SK-N-DZ (cell line): Measurements from ENCODE around the gene HFE. TPM values are rescaled to one million over a fixed set of nuclear protein-coding genes. Genes with fewer than 3 reads are reported as not detected.
A peak's percentile ranks its signal among the peaks of the same experiment; 100 is the strongest.
"Not testable (repeated sequence)": the region's sequence is repeated elsewhere in the genome, so short reads cannot be mapped to it uniquely, and the experiment has no call there.

ENCODE experiments used
- DNase-seq: peaks from one replicate; pipeline ENCODE4 v3.0.0-alpha.2; 2015; ENCODE audit warnings: low spot score
- polyA plus RNA-seq, 2 experiments: library from polyadenylated mRNA; depleted of rRNA; stranded (reverse); fragments of >200 nt; gene quantifications; 2 replicates each; pipeline ENCODE4 v1.2.3, GENCODE V29; 2014

Gene HFE, protein sequence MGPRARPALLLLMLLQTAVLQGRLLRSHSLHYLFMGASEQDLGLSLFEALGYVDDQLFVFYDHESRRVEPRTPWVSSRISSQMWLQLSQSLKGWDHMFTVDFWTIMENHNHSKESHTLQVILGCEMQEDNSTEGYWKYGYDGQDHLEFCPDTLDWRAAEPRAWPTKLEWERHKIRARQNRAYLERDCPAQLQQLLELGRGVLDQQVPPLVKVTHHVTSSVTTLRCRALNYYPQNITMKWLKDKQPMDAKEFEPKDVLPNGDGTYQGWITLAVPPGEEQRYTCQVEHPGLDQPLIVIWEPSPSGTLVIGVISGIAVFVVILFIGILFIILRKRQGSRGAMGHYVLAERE
- polyA plus RNA-seq (2014; cell fraction: cytosol; rRNA removed) = not detected in 2 replicates
- polyA plus RNA-seq (2014; cell fraction: nucleus; rRNA removed) = not detected in 2 replicates

DNA sequence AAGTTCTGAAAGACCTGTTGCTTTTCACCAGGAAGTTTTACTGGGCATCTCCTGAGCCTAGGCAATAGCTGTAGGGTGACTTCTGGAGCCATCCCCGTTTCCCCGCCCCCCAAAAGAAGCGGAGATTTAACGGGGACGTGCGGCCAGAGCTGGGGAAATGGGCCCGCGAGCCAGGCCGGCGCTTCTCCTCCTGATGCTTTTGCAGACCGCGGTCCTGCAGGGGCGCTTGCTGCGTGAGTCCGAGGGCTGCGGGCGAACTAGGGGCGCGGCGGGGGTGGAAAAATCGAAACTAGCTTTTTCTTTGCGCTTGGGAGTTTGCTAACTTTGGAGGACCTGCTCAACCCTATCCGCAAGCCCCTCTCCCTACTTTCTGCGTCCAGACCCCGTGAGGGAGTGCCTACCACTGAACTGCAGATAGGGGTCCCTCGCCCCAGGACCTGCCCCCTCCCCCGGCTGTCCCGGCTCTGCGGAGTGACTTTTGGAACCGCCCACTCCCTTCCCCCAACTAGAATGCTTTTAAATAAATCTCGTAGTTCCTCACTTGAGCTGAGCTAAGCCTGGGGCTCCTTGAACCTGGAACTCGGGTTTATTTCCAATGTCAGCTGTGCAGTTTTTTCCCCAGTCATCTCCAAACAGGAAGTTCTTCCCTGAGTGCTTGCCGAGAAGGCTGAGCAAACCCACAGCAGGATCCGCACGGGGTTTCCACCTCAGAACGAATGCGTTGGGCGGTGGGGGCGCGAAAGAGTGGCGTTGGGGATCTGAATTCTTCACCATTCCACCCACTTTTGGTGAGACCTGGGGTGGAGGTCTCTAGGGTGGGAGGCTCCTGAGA is at the start of gene HFE:
Gene HFE (plus strand): TSS at position 146 of the 832 bp plus-strand sequence. CDS start 12 bp downstream, at position 158.
- no peak for DNase-seq

DNA sequence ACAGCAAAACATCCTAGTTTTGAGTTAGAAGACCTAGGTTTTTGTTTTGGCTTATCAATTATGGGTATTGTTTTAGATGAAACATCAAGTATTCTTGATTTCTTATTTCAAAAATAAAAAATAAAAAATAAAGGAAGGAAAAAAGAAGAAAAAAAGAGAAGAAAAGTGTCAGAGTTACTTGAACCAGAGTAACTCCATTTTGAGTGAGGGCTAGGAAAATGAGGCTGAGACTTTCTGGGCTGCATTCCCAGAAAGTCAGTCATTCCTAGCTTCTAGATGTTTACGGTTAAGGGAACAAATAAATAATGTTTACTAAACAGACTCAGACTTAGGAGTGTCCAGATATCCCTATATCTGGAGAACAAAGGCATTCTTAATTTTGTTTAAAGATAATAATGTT is 45.3 kb upstream of the HFE start:
- DNase-seq = no peak

DNA sequence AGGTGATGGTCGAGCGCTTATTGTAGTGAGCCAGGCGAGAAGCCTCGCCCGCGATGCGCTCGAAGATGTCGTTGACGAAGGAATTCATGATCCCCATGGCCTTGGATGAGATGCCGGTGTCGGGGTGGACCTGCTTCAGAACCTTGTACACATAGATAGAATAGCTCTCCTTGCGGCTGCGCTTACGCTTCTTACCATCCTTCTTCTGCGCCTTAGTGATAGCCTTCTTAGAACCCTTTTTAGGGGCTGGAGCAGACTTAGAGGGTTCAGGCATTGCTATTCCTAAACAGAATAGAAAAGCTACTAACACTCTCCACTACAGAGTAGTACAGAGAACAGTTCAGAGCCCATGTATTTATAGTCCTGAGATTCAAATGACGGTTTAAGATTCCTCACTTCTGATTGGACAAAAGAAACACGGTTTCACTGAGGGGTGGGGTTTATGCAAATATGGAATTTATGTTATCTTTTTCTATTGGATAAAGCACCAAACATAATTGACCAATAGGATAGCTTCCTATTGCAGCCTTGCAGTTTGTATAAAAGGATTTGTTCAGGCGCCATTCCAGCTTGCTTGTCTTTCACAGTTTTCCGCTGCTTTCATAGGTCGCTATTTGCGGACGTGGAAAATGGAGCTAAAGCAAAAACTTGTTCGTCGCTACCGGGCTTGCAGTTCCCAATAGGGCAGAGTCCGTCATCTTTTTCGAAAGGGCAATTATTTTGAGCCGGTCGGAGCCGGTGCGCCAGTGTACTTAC is 43.7 kb upstream of the HFE start:
- DNase-seq = peak; percentile 51

DNA sequence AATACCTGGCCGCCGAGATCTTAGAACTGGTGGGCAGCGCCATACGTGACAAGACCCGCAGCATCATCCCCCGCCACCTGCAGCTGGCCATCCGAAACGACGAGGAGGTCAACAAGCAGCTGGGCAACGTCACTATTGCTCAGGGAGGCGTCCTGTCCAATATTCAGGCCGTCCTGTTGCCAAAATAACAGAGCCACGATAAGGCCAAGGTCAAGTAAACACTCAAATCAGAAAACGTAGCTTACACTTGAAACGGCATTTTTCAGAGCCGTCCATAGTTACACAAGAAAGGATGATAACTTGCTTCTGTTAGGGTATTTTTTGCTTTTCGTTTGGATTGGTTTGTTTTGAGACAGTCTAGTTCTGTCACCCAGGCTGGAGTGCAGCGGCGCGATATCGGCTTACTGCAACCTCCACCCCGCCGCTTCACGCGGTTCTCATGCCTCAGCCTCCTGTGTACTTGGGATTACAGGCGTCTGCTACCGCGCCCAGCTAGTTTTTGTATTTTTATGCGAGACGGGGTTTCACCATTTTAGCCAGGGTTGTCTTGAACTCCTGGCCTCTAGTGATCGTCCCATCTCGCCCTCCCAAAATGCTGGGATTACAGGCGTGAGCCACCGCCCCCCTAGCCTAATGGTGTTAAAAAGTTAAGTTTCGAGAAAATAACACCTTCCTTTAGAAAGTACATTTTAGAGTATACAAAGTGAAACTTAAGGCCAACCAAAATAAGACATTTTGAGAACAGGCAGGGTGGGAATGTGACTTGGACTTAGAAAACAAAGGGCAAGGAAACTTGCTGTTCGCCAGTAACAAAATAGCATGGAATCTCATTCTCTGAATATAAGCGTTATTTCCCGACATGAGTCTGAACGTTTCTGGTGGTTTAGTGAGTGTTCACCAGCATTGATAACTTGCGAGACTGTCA is 42.8 kb upstream of the HFE start:
- DNase-seq = no peak

DNA sequence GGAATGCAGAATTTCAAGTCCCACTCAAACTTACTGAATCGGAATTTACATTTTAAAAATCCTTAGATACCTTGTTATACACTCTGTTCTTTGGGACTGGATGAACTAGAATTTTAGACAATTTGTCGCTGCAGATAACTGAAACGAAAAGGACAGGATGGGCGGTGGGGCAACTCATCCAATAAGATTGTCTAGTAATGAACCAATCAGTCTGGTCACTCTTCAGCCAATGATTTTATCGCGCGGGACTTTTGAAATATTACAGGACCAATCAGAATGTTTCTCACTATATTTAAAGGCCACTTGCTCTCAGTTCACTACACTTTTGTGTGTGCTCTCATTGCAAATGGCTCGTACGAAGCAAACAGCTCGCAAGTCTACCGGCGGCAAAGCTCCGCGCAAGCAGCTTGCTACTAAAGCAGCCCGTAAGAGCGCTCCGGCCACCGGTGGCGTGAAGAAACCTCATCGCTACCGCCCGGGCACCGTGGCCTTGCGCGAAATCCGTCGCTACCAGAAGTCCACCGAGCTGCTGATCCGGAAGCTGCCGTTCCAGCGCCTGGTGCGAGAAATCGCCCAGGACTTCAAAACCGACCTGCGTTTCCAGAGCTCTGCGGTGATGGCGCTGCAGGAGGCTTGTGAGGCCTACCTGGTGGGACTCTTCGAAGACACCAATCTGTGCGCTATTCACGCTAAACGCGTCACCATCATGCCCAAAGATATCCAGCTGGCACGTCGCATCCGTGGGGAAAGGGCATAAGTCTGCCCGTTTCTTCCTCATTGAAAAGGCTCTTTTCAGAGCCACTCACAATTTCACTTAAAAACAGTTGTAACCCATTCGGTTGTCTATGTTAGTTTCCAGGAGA is 41.9 kb upstream of the HFE start:
- peak; percentile 72 for DNase-seq

DNA sequence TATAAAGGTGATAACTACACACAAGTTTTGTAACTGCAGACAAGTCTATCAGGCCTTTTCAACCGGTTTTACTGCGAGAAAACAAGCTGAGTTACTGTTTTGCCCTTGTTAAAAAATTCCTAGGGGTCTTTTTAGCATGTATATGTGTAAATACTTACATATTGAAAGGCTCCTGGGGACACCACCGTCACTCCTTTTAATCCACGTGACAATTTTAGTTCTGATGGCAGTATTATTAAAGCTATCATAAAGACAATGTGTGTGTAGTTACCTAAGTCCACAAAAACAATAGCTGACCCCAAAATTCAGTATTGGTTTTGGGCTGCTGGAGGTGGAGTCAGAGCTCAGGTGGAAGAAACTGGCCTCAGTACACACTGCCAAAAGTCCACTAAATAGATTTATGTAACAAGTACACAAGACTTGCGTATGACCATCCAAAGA is 41.3 kb upstream of the HFE start:
- DNase-seq = no peak

DNA sequence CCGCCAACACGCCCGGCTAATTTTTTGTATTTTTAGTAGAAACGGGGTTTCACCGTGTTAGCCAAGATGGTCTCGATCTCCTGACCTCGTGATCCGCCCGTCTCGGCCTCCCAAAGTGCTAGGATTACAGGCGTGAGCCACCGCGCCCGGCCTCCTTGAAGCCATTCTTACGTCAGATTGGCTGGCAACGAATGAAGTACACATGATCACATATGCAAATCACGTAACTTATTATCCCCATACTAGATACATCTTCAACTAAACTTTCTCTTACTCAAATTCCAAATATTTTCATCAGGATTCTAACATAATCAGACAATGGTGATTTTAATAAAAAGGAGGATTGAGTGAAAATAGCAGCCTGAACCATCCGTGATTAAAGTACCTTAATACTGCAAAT is 39.9 kb upstream of the HFE start:
- not testable (repeated sequence) for DNase-seq

DNA sequence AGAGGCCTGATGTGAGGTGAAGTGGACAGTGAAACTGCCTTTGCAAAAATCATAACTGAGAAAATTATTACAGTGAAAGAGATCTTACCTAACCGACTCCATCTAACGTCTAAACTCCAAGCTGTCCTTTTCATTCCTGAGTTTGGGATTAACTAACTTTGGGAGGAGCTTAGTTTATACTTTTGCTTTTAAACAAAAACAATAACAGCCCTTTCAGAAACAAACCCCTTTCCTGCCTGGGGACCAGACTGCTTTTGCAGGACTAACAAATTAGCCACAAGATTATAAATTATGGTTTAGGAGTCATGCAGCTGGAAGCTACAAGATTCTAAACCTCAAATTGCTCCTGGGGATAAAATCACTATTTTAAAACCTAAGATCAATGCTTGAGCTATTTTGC is 38.6 kb upstream of the HFE start:
- DNase-seq = no peak

DNA sequence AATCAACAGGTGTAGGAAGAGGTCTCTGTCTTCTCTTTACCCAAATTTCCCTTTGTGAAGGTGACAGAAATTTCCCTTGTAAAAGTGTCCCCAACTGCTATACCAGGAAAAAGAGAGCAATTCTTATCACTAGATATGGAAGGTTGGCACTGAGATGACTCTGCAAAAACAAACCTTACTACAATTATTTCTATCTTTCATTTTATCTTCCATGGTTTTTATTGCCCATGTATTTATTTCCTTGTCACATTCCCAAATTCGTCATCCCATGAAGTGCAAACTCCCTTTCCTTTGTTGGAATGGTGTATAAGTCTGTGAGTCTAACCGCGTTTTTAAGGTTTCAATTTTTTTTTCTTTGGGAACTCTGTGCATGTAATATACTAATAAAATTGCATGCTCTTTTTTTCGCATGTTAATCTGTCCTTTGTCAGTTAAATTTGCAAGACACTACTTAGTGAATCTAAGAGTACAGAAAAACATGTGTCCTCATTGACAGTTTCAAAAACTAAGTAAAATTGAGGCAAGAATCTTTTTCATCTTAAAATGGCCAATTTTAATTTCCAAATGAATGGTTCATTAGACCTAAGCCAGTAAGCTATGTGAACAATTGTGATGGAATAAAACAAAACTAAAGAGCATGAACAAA is 35.4 kb upstream of the HFE start:
- DNase-seq = no peak

DNA sequence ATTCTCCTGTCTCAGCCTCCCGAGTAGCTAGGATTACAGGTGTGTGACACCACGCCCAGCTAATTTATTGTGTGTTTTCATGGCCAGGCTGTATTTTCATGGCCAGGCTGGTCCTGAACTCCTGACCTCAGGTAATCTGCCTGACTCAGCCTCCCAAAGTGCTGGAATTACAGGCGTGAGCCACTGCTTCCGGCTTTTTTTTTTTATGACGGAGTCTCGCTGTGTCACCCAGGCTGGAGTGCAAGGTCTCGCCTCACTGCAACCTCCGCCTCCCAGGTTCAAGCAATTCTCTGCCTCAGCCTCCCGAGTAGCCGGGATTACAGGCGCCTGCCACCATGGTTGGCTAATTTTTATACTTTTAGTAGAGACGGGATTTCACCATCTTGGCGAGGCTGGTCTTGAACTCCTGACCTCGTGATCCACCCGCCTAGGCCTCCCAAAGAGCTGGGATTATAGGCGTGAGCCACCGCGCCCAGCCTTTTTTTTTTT is 34.4 kb upstream of the HFE start:
- not testable (repeated sequence) for DNase-seq

DNA sequence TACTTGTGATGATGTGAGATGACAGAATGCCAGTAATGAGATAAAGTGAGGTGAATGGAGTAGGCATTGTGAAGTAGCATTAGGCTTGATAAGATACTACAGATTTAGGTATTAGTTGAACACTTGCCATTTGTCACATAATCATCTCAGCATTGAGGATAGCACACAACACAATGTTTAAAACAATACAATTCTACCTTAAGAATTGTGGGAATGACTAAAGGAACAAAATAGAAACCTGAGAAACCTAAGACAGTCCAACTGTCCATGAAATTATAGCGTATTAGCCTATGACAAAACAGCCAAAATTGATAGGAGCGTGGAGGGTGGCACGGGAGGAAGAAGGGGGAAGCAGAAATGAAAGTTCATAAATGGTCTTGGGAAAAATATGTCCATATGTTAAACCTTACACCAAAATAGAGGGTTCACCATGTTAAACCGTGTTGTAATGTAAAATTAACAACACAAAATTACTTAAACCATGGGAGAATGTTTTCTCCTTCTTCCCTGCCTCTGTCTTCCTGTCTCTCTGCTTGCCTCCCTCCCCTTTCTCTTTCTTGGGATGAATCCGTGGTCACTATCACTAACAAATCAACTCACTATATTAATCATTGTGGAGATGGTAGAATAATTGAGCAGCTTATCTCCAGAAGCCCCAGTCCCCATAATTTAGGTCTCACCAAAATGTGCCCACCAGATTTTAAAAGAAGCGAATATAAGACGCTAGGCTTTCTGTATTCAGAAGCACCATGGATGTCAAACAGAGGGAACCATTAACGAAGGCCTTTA is 33.0 kb upstream of the HFE start:
- DNase-seq = no peak

DNA sequence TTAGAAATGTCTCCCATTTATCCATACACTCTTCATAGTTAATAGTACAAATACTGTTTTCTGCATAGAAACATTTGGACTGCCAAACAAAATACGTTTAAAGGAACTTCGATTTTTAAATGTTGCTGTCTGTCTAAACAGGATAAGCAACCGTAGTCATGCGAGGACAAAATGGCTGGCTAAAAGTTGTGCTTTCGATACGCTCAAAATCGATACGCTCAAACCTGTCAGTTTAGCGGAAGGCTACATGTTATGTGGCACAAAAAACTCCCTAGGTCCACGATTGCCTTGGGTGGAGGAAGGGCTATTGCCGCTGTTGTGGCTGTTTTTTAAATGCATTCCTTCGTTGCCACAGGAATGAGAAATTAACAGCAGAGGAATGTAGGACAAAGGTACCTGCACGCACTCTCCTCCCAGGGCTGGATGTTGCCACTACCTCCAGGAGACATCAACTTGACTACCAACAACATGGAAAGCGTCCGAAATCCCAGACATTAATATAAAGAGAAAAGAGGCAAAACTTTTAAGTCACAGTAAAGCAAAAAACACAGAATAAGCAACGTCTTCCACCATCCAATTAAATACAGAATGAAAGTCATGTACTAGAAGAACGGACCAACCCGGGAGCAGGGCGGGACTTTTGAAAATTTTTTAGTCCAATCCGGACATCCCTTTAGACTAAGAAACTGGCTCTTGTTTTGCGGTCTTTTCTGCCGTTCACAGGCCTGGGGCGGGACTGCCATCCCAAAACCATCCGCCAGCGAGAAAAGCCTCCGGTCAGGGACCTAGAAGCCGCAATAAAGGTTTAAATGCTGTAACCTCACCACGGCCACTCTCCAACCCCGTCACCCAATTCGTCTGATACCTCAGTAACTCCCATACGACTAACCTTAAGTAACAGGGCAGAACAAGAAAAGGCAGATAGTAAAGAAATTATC is 32.2 kb upstream of the HFE start:
- DNase-seq = peak; percentile 85

DNA sequence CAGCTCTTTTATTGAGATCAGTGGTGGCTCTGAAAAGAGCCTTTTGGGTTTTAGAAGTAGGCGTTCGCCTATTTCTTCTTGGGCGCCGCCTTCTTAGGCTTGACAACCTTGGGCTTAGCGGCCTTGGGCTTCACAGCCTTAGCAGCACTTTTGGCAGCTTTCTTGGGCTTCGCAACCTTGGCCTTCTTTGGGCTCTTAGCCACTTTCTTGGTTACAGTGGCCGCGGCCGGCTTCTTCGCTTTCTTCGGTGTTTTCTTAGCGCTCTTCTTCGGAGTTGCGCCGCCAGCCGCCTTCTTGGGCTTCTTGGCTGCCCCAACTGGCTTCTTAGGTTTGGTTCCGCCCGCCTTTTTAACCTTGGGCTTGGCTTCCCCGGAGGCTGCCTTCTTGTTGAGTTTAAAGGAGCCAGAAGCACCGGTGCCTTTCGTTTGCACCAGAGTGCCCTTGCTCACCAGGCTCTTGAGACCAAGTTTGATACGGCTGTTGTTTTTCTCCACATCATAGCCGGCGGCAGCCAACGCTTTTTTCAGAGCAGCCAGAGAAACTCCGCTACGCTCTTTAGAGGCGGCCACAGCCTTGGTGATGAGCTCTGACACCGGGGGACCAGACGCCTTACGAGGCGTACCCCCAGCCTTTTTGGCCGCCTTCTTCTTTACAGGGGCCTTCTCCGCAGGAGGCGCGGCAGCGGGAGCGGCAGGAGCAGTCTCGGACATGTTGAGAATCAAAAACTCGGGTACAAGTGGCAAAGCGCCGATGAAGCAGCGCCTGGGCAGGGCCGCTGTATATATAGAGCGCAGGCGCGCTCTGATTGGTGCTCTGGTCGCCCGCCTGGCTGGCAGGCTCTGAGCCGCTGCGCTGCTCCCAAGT is 31.3 kb upstream of the HFE start:
- DNase-seq = peak; percentile 88

DNA sequence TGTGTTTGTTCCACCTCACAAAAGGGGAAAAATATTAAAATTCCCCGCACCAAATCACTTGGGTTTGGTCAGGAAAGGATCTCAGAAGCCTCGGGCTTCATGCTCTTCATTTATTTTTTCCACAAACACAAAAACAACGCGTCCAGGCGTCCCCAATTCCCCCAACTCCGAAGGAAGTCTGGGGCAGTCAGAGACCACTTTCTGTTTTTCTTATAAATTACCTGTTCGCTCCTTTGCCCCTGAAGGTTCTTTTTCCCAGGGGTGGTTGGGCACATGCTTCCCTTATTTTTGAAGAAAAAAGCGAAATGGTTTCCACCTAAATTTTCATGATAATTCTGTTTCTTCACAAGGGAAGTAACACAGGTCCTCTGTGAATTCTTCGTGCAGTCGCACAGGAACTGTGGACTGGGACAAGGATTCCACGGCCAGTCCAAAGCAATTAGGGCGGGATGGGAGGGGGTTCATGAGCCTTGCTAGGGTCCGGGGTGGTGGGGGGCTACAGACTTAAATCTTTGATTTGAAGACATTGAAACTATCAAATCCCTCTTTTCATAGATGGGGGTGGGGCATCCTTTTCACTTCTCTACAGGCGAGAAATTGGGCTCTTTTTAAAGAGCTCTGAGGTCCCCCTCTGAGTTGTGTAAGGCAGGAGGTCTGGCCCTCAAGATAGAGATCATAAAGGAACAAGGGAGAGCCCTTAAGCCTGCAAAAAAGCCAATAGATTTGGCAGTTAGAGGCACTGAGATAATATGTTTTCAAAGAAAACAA is 30.5 kb upstream of the HFE start:
- DNase-seq = peak; percentile 63

DNA sequence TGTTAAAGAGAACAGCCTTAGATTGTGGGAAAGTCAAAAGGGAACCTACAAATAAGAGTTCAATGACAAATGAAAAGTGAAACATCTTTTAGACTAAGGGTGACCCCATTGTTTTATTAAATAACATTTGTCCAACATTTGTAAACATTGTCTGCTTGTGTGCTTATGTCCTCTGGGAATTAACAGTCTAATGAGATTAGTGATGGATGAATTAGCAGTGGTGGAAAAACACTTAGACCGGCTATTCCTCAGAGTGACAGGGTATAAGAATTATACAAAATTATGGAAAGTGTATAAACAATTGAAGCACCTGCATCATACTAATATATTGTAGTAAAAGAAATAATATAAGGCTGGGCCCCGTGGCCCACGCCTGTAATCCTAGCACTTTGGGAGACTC is 29.3 kb upstream of the HFE start:
- DNase-seq = peak; percentile 9
